Activated CD4-positive, alpha-beta T cell treated with anti-CD3 and anti-CD28 coated beads for 24 hours (primary cell): ENCODE measurements around the gene LEPROT.
"Not testable (repeated sequence)": the region's sequence is repeated elsewhere in the genome, so short reads cannot be mapped to it uniquely, and the experiment has no call there.

Experiments used
- DNase-seq, 2 donors: peaks; one replicate each; pipeline ENCODE4 v3.0.0-alpha.2; 2020; ENCODE audit warnings: low read depth in 2 of 2

The LEPROT gene

GRCh38 chr1:65437616-65438015 is 17.1 kb downstream of the LEPROT start:
- no peak for DNase-seq

- DNase-seq: no peak
These were observed 19.9 kb downstream of the LEPROT start for GRCh38 chr1:65440322-65440900.

- DNase-seq: no peak
These were observed 20.4 kb downstream of the LEPROT start for GRCh38 chr1:65440915-65441314.

GRCh38 chr1:65441464-65441863 is 21.0 kb downstream of the LEPROT start:
- DNase-seq: no peak

GRCh38 chr1:65442442-65442841 is 22.0 kb downstream of the LEPROT start:
- no peak for DNase-seq

- no peak for DNase-seq
These were observed 23.2 kb downstream of the LEPROT start for GRCh38 chr1:65443647-65444046.

- DNase-seq: no peak
These were observed 23.7 kb downstream of the LEPROT start for GRCh38 chr1:65444128-65444640.

- DNase-seq: no peak
These were observed 25.4 kb downstream of the LEPROT start for GRCh38 chr1:65445837-65446236.

- no peak for DNase-seq
These were observed 28.9 kb downstream of the LEPROT start for GRCh38 chr1:65449214-65449823.

- not testable (repeated sequence) for DNase-seq
These were observed 35.2 kb downstream of the LEPROT start for GRCh38 chr1:65455678-65456077.

GRCh38 chr1:65456481-65456880 is 36.0 kb downstream of the LEPROT start:
- no peak for DNase-seq

GRCh38 chr1:65457868-65458267 is 37.4 kb downstream of the LEPROT start:
- no peak for DNase-seq

GRCh38 chr1:65458730-65459396 is 38.4 kb downstream of the LEPROT start:
- DNase-seq: no peak

- DNase-seq: no peak
These were observed 38.9 kb downstream of the LEPROT start for GRCh38 chr1:65459397-65459768.

GRCh38 chr1:65465837-65466236 is 45.4 kb downstream of the LEPROT start:
- DNase-seq: not testable (repeated sequence)

GRCh38 chr1:65467536-65467935 is 47.1 kb downstream of the LEPROT start:
- no peak for DNase-seq

- no peak for DNase-seq
These were observed 48.8 kb downstream of the LEPROT start for GRCh38 chr1:65469126-65469888.

GRCh38 chr1:65469889-65470340 is 49.4 kb downstream of the LEPROT start:
- no peak for DNase-seq

GRCh38 chr1:65470766-65471165 is 50.3 kb downstream of the LEPROT start:
- DNase-seq: no peak

- DNase-seq: no peak
These were observed 50.9 kb downstream of the LEPROT start for GRCh38 chr1:65471213-65471833.

GRCh38 chr1:65471861-65472332 is 51.4 kb downstream of the LEPROT start:
- DNase-seq: no peak

GRCh38 chr1:65476327-65476726 is 55.9 kb downstream of the LEPROT start:
- no peak for DNase-seq
